Measurements from ENCODE around the gene INO80. TPM values are rescaled to one million over a fixed set of nuclear protein-coding genes. Genes with fewer than 3 reads are reported as not detected.
"Not testable (repeated sequence)": the region's sequence is repeated elsewhere in the genome, so short reads cannot be mapped to it uniquely, and the experiment has no call there.

The INO80 gene
- total RNA-seq, 1 donor from 2014 or later: 33.9 TPM

DNA sequence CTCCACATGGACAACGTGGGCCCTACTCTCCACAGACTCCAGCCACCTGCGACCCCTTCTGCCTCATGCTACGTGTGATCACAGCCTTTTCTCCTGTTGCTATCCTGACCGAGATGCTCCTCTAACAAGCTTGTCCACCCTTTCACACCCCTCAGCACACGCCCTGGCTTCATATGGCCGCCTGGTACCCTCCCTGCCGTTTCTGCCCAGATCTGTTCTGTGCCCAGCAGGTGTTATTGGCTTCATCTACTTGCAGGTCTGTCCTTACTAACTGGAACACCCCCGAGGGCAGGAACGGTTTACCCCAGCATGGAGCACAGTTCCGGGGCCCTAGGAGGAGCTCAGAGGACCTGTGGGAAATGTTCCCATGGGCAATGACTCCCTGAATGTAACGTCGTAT is 152.9 kb downstream of the INO80 start:
- no peak for DNase-seq (ENCODE audit: low read depth)

DNA sequence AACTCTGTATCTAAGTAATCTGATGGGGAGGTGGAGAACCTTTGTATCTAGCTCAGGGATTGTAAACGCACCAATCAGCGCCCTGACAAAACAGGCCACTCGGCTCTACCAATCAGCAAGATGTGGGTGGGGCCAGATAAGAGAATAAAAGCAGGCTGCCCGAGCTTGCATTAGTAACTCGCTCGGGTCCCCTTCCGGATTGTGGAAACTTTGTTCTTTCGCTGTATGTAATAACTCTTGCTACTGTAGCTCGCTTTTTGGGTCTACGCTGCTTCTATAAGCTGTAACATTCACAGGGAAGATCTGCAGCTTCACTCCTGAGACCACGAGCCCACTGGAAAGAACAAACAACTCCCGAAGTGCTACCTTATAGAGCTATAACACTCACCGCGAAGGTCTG is 153.8 kb downstream of the INO80 start:
- not testable (repeated sequence) for DNase-seq (ENCODE audit: low read depth)

- not testable (repeated sequence) for DNase-seq (ENCODE audit: low read depth)
Observed at GRCh38 chr15:40961740-40962139, 154.3 kb downstream of the INO80 start.

GRCh38 chr15:40960925-40961324 is 155.2 kb downstream of the INO80 start:
- DNase-seq (ENCODE audit: low read depth): peak; percentile 7

DNA sequence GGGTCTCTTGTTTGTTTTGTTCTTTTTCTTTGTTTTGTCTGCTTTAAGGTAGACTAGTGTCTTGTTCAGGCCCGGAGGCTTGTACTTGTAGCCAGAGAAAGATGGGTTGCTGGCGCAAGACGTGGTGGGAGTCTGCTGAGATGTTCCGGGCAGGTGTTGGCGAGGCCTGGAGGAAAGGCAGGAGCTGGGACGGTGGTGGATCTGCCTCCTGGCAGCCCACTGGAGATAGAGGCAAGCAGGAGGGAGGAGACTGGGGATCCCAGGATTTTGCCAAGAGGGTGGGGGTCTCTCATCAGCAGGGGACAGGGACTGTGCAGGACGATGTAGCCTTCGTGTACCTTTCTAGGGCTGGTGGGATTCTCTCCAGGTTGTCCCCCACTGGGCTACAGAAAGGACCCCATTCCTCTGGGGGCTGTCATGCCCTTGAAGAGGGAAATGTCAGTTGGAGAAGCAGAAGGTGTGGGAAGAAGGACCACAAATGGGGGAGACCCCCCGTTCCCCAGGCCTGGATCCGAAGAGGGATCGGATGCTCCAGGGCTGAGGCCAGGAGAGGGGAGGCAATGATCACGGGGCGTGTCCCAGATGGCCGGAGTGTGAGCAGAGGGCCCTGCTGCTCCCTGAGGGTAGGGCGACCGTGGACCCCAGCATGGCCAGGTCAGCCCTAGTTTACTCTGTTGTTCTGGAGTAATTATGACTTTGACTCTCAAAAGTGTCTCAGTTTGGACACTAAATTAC is 155.8 kb downstream of the INO80 start:
- DNase-seq (ENCODE audit: low read depth): no peak

GRCh38 chr15:40959331-40960141 is 156.5 kb downstream of the INO80 start:
- no peak for DNase-seq (ENCODE audit: low read depth)

- DNase-seq (ENCODE audit: low read depth): no peak
Observed at GRCh38 chr15:40958723-40959122, 157.4 kb downstream of the INO80 start.

DNA sequence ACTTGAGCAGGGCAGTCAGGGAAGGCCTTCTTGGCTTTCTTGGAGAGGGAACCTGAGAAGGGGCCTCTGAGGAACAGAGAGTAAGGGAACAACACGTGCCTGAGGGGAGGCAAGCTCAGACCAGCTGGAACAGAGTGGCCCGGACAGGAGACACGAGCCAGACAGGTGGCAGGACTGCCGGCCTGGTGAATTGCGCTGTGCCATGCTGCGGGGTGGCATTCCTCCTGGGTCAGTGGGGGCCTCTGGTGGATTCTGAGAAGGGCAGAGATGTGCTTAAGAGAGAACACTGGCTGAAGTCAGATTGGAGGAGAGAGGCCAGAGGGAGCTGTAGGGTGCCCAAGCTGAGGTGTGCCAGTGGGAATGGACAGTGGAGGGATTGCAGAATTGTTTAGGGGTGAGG is 157.9 kb downstream of the INO80 start:
- no peak for DNase-seq (ENCODE audit: low read depth)

- DNase-seq (ENCODE audit: low read depth): no peak
Observed at GRCh38 chr15:40957581-40958051, 158.5 kb downstream of the INO80 start.

DNA sequence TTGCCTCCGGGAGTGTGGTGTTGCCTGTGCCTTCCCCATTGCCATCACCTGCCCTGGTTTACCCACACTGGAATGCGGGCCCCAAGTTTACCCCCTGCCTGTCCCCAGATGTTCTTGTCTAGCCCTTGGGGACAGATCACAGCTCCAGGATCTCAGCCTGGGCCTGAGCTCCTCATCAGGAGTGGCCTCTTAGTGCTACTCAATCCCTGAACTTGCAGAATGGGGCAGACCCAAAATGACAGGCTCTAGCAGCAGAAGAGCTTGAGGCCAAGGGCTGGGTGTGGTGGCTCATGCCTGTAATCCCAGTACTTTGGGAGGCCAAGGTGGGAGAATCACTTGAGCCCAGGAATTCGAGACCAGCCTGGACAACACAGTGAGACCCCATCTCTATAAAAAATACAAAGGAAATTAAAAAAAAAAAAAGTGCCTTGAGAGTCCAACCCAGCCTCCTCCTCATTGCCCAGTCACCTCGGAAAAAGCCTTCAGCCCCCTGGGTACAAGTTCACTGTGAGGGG is 159.0 kb downstream of the INO80 start:
- DNase-seq (ENCODE audit: low read depth): no peak

GRCh38 chr15:40956541-40956982 is 159.5 kb downstream of the INO80 start:
- DNase-seq (ENCODE audit: low read depth): no peak

DNA sequence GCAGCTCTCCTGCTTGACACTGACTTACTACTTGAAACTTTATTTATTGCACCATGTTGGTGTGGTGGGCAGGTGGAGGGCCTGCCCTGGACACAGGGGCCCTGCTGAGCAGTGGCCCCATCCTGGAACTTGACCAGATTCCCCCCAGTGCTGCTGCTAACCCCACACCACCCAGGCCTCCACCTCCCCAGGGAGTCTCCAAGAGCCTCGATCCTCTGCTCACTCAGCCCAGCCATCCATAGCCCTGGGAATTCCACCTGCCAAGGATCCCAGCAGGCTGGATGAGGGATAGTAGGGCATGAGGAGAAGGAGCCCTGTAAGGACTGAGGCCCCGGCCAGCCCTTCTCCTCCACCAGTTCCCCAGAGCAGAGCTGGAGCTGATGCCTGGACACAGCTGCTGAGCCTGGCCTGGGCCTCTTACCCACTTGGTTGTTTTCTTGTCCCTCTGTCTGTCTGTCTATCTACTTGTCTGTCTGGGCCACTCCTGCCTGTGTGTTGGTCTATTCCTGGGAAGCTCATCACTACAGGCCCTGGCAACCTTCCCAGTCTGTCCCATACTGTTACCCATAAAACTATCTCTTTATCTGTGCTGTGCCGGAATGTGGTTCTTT is 160.0 kb downstream of the INO80 start:
- no peak for DNase-seq (ENCODE audit: low read depth)

GRCh38 chr15:40955141-40955903 is 160.8 kb downstream of the INO80 start:
- no peak for DNase-seq (ENCODE audit: low read depth)

- not testable (repeated sequence) for DNase-seq (ENCODE audit: low read depth)
Observed at GRCh38 chr15:40954158-40954848, 161.8 kb downstream of the INO80 start.

DNA sequence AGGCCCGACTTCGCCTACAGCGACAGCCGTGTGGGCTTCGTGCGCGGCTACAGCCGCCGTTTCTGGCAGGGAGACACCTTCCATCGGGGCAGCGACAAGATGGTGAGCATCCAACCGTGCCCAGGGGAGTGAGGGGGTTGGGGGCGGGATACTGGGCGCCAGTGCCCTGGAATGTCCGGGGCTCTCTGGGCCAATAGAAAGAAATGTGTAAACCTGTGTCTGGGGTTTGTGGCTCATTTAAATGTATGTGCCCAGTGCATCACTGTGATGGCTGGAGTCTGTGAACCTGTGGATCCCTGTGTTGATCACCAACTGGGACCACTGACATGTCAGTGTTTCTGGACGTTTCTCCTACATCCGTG is 162.4 kb downstream of the INO80 start:
- DNase-seq (ENCODE audit: low read depth): no peak

- peak; percentile 93 for DNase-seq (ENCODE audit: low read depth)
Observed at GRCh38 chr15:40952901-40953712, 163.0 kb downstream of the INO80 start, which contains the start of gene CHAC1. Gene CHAC1 (plus strand): TSS chr15:40953471. CDS start chr15:40953584, 113 bp downstream.

DNA sequence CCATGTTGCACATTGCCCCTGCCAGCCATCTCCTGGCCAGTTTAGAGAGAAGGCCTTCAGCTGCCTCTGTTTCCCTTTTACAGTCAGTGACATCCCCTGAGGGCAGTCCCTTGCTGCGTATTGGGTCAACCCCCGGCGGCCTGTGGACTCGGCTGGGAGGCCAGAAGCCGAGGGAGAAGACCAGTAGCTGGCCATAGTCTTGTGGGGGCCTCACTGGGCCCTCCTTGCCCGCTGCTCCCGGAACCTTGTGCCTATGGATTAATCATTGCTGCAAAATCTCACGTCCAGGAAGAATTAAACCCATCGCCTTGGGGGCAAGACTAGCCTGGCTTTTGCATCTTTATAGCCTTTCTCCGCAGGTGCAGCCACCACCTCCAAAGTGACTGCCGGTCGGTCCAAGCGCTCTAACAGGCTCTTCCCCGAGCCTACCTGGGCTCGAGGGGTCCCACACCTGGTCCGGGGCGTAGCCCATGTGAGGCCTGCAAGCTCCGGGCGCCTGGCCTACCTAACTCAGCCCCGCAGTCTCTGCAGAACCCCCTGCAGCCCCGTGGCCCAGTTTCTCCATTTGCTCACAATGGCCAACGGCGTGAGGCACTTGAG is 163.7 kb downstream of the INO80 start:
- no peak for DNase-seq (ENCODE audit: low read depth)

GRCh38 chr15:40951764-40952163 is 164.3 kb downstream of the INO80 start:
- no peak for DNase-seq (ENCODE audit: low read depth)

GRCh38 chr15:40949756-40950207 is 166.3 kb downstream of the INO80 start:
- no peak for DNase-seq (ENCODE audit: low read depth)

All from renal cortical epithelial cell (primary cell).